Panc1 (cell line): ENCODE measurements around the gene ACER2. TPM values are rescaled to one million over a fixed set of nuclear protein-coding genes. Genes with fewer than 3 reads are reported as not detected.

Experiments
- ATAC-seq: fragments of 200-7000 bp; cut with Tn5 transposase; 2 replicates; pipeline ENCODE4 v1.9.1; 2020; ENCODE audit warnings: mild to moderate bottlenecking, moderate library complexity
- BruUV-seq: library from RNA; stranded (reverse); fragments of 400-500 nt; replicated peaks from 2 replicates; lab custom pipeline; 2021; lab: Mats Ljungman, UMichigan
- CTCF ChIA-PET: fragments of 300-600 bp; sonication (Branson Sonifier 250); formaldehyde crosslinking; loops from one replicate; lab custom pipeline; 2022; ENCODE audit warnings: antibody characterized with exemption; lab: Charles Lee
- POLR2A ChIA-PET: fragments of 300-600 bp; sonication (Branson Sonifier 250); formaldehyde crosslinking; loops from one replicate; lab custom pipeline; 2022; ENCODE audit warnings: antibody characterized with exemption; lab: Charles Lee
- DNase-seq: peaks from one replicate; pipeline ENCODE4 v3.0.0-alpha.2; 2010; ENCODE audit warnings: low read depth, low spot score
- H3K27ac ChIP-seq: 2 replicates; pipeline ENCODE4 v1.5.1; 2011; ENCODE audit warnings: mild to moderate bottlenecking, low read length, inconsistent platforms
- H3K27me3 ChIP-seq: fragments of 200-500 bp; sonication (Bioruptor generic); 2 replicates; pipeline ENCODE4 v1.6.0; 2014; ENCODE audit warnings: low read length, inconsistent platforms; ENCODE audit not compliant: control insufficient read depth, insufficient read depth
- H3K36me3 ChIP-seq: fragments of 200-500 bp; sonication (Bioruptor generic); 2 replicates; pipeline ENCODE4 v1.5.1; 2014; ENCODE audit warnings: inconsistent platforms, mild to moderate bottlenecking, low read length, moderate library complexity; ENCODE audit not compliant: control insufficient read depth, insufficient read depth
- H3K4me1 ChIP-seq: 2 replicates; pipeline ENCODE4 v1.5.1; 2011; ENCODE audit warnings: inconsistent platforms, mild to moderate bottlenecking, low read length, moderate library complexity; ENCODE audit not compliant: control insufficient read depth, insufficient read depth
- H3K4me3 ChIP-seq, 2 experiments: 2 replicates each; pipeline ENCODE4 v1.5.1; 2011 to 2012; ENCODE audit warnings: low read depth in 2 of 2, low read length in 2 of 2, mild to moderate bottlenecking in 2 of 2, inconsistent platforms in 1 of 2, moderate library complexity in 1 of 2
- H3K9me3 ChIP-seq: fragments of 200-500 bp; sonication (Bioruptor generic); 2 replicates; pipeline ENCODE4 v1.5.1; 2014; ENCODE audit warnings: low read depth, mild to moderate bottlenecking, inconsistent platforms, low read length, moderate library complexity; ENCODE audit not compliant: control insufficient read depth, insufficient read depth
- POLR2AphosphoS5 ChIP-seq: IDR thresholded peaks from 2 replicates; pipeline ENCODE4 v1.6.1; 2012; ENCODE audit warnings: mild to moderate bottlenecking, low read depth, low read length, moderate library complexity
- SIN3A ChIP-seq: IDR thresholded peaks from 2 replicates; pipeline ENCODE4 v1.6.1; 2012; ENCODE audit warnings: low read depth, mild to moderate bottlenecking, low read length, moderate library complexity, borderline replicate concordance; ENCODE audit not compliant: insufficient read depth
- TCF7L2 ChIP-seq: IDR thresholded peaks from 2 replicates; pipeline ENCODE4 v1.6.1; 2011; ENCODE audit warnings: mild to moderate bottlenecking, low read depth, low read length, inconsistent platforms
- in situ Hi-C: cut with HindIII; loops from 2 replicates; pipeline ENCODE4 v1.10.0; 2016; ENCODE audit warnings: low sequenced_read_pairs, low pct_unique_long_range_greater_than_20kb
- intact Hi-C: fragments of 100-400 bp; cut with micrococcal nuclease; formaldehyde crosslinking; loops from one replicate; pipeline ENCODE4 v1.10.0; 2022; ENCODE audit not compliant: unreplicated experiment
- total RNA-seq: library from RNA; stranded (reverse); gene quantifications from one replicate; pipeline ENCODE4 v1.2.1, GENCODE V29; 2021; ENCODE audit not compliant: unreplicated experiment
- TF ChIP-seq, protein P1 (sequence below), 2 experiments: IDR thresholded peaks; 2 replicates each; pipeline ENCODE4 v1.6.1; 2011 to 2012; ENCODE audit warnings: low read depth in 2 of 2, control low read depth in 1 of 2, low read length in 1 of 2, mild to moderate bottlenecking in 1 of 2, moderate library complexity in 1 of 2; ENCODE audit not compliant: insufficient read depth in 1 of 2
- TF ChIP-seq, protein P2 (sequence below): fragments of 450-650 bp; IDR thresholded peaks from 2 replicates; pipeline ENCODE4 v1.5.1; 2017; ENCODE audit warnings: mild to moderate bottlenecking

ACER2 gene
- total RNA-seq, 1 experiment from 2014 or later = 1.3 TPM

DNA sequence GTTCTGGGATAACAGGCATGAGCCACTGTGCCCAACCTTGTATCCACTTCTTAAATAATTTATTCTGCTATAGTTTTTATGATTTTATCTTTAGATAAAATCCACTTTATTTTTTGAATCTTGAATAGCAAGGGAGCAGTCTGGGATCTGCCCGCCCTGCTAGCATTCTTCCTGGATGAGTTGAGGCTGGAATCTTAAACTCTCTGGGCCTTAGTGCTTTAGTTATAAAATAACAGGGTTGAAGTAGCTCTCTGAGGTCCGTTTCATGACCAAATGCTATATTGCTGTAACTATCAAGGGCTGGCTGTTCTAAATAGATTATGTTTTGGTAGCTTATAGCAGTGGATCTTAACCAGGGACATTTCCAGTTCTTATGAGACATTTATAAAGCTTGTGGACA is 20.8 kb downstream of the ACER2 start:
- CTCF ChIA-PET = no interaction called here
- no peak for TF ChIP-seq SIN3A
- TF ChIP-seq, protein P1, sequence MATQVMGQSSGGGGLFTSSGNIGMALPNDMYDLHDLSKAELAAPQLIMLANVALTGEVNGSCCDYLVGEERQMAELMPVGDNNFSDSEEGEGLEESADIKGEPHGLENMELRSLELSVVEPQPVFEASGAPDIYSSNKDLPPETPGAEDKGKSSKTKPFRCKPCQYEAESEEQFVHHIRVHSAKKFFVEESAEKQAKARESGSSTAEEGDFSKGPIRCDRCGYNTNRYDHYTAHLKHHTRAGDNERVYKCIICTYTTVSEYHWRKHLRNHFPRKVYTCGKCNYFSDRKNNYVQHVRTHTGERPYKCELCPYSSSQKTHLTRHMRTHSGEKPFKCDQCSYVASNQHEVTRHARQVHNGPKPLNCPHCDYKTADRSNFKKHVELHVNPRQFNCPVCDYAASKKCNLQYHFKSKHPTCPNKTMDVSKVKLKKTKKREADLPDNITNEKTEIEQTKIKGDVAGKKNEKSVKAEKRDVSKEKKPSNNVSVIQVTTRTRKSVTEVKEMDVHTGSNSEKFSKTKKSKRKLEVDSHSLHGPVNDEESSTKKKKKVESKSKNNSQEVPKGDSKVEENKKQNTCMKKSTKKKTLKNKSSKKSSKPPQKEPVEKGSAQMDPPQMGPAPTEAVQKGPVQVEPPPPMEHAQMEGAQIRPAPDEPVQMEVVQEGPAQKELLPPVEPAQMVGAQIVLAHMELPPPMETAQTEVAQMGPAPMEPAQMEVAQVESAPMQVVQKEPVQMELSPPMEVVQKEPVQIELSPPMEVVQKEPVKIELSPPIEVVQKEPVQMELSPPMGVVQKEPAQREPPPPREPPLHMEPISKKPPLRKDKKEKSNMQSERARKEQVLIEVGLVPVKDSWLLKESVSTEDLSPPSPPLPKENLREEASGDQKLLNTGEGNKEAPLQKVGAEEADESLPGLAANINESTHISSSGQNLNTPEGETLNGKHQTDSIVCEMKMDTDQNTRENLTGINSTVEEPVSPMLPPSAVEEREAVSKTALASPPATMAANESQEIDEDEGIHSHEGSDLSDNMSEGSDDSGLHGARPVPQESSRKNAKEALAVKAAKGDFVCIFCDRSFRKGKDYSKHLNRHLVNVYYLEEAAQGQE (IDR thresholded peaks at IDR 0.05; ENCODE audit: insufficient read depth in 1 of 2, low read depth in 2 of 2, low read length in 1 of 2) = no peak
- TF ChIP-seq POLR2AphosphoS5 = no peak
- TF ChIP-seq, protein P2, sequence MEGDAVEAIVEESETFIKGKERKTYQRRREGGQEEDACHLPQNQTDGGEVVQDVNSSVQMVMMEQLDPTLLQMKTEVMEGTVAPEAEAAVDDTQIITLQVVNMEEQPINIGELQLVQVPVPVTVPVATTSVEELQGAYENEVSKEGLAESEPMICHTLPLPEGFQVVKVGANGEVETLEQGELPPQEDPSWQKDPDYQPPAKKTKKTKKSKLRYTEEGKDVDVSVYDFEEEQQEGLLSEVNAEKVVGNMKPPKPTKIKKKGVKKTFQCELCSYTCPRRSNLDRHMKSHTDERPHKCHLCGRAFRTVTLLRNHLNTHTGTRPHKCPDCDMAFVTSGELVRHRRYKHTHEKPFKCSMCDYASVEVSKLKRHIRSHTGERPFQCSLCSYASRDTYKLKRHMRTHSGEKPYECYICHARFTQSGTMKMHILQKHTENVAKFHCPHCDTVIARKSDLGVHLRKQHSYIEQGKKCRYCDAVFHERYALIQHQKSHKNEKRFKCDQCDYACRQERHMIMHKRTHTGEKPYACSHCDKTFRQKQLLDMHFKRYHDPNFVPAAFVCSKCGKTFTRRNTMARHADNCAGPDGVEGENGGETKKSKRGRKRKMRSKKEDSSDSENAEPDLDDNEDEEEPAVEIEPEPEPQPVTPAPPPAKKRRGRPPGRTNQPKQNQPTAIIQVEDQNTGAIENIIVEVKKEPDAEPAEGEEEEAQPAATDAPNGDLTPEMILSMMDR = no peak
- no peak for TF ChIP-seq TCF7L2
- Histone ChIP-seq H3K9me3 (no peaks in the 10 kb centered on the region), H3K36me3 (no peaks in the 10 kb centered on the region), H3K4me1 (no peaks in the 10 kb centered on the region), H3K4me3 (no peak overlapping the region), H3K27ac (no peak overlapping the region), H3K27me3 (no peaks in the 10 kb centered on the region)
- no peak for DNase-seq
- POLR2A ChIA-PET = no interaction called here
- ATAC-seq = no peak
- in situ Hi-C loops = no loop called here
- BruUV-seq = no TSS peak
- intact Hi-C loops = no loop called here

DNA sequence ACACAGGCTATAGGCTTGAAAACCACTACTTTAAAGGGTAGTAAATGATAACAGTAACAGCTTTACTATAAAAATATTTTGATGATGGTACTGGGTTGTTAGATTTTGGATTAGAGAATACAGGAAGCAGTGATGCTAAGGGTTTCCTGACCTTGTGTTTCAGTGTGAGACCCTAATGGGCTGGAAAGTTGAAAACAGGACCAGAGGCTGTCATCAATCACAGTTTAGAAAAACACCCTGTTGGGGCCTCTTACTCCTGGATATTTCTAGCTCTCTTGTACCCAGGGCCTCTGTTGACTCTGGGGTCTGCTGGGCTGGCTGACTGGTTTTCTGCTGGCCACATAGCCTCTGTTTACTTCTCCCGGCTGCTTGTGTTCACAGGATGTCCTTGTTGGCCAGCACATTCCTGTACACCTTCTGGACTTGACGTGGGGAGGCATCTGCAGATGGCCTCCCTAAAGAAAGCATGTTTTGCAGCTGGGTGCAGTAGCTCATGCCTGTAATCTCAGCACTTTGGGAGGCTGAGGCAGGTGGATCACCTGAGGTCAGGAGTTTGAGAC is 21.5 kb downstream of the ACER2 start:
- DNase-seq = no peak
- POLR2A ChIA-PET = no interaction called here

More for the DNA sequence above, 21.5 kb downstream of the ACER2 start:
- Histone ChIP-seq H3K4me3 (no peak overlapping the region), H3K4me1 (no peaks in the 10 kb centered on the region), H3K36me3 (no peaks in the 10 kb centered on the region), H3K9me3 (no peaks in the 10 kb centered on the region), H3K27ac (no peak overlapping the region), H3K27me3 (no peaks in the 10 kb centered on the region)
- TF ChIP-seq POLR2AphosphoS5 (no peak), TCF7L2 (no peak), SIN3A (no peak)
- TF ChIP-seq, protein P2 = no peak
- TF ChIP-seq, protein P1 (IDR thresholded peaks at IDR 0.05; ENCODE audit: insufficient read depth in 1 of 2, low read depth in 2 of 2, low read length in 1 of 2) = no peak
- ATAC-seq = no peak
- intact Hi-C loops = no loop called here
- no TSS peak for BruUV-seq
- CTCF ChIA-PET = no interaction called here
- in situ Hi-C loops = no loop called here
